ENCODE measurements around the gene RAPGEF1.
A peak's percentile ranks its signal among the peaks of the same experiment; 100 is the strongest.

RAPGEF1 gene

GRCh38 chr9:131651160-131651559 is 88.7 kb downstream of the RAPGEF1 start:
- Histone ChIP-seq H3K36me3 (ENCODE audit: control insufficient read depth in 1 of 2, insufficient read depth in 2 of 2, low read length in 2 of 2) (peaks cover 9 to 23% of the 10 kb centered on the region in 2 donors), H3K4me3 (ENCODE audit: low read depth in 1 of 2, low read length in 2 of 2) (no peak overlapping the region), H3K9me3 (ENCODE audit: control insufficient read depth in 1 of 2, low read length in 2 of 2) (no peaks in the 10 kb centered on the region), H3K4me1 (ENCODE audit: control insufficient read depth in 1 of 2, insufficient read depth in 2 of 2, low read length in 2 of 2) (peaks cover 4 to 5% of the 10 kb centered on the region in 2 donors), H3K27ac (ENCODE audit: low read length) (no peak overlapping the region), H3K27me3 (ENCODE audit: low read depth, low read length) (no peaks in the 10 kb centered on the region)

GRCh38 chr9:131650254-131650653 is 89.6 kb downstream of the RAPGEF1 start:
- H3K4me3 ChIP-seq (ENCODE audit: low read depth in 1 of 2, low read length in 2 of 2) = no peak overlapping the region
- H3K27me3 ChIP-seq (ENCODE audit: low read depth, low read length) = no peaks in the 10 kb centered on the region
- H3K4me1 ChIP-seq (ENCODE audit: control insufficient read depth in 1 of 2, insufficient read depth in 2 of 2, low read length in 2 of 2) = peaks cover 4 to 10% of the 10 kb centered on the region in 2 donors
- H3K36me3 ChIP-seq (ENCODE audit: control insufficient read depth in 1 of 2, insufficient read depth in 2 of 2, low read length in 2 of 2) = peaks cover 9 to 23% of the 10 kb centered on the region in 2 donors
- no peak overlapping the region for H3K27ac ChIP-seq (ENCODE audit: low read length)
- H3K9me3 ChIP-seq (ENCODE audit: control insufficient read depth in 1 of 2, low read length in 2 of 2) = no peaks in the 10 kb centered on the region

GRCh38 chr9:131649646-131650045 is 90.2 kb downstream of the RAPGEF1 start:
- Histone ChIP-seq H3K9me3 (ENCODE audit: control insufficient read depth in 1 of 2, low read length in 2 of 2) (no peaks in the 10 kb centered on the region), H3K27me3 (ENCODE audit: low read depth, low read length) (no peaks in the 10 kb centered on the region), H3K36me3 (ENCODE audit: control insufficient read depth in 1 of 2, insufficient read depth in 2 of 2, low read length in 2 of 2) (peaks cover 9 to 23% of the 10 kb centered on the region in 2 donors), H3K4me1 (ENCODE audit: control insufficient read depth in 1 of 2, insufficient read depth in 2 of 2, low read length in 2 of 2) (peaks cover 0 to 14% of the 10 kb centered on the region in 2 donors), H3K4me3 (ENCODE audit: low read depth in 1 of 2, low read length in 2 of 2) (no peak overlapping the region), H3K27ac (ENCODE audit: low read length) (no peak overlapping the region)

- no peaks in the 10 kb centered on the region for H3K27me3 ChIP-seq (ENCODE audit: low read depth, low read length)
- H3K27ac ChIP-seq (ENCODE audit: low read length) = no peak overlapping the region
- peaks cover 14 to 24% of the 10 kb centered on the region in 2 donors for H3K36me3 ChIP-seq (ENCODE audit: control insufficient read depth in 1 of 2, insufficient read depth in 2 of 2, low read length in 2 of 2)
Measured at GRCh38 chr9:131645078-131645776, 94.6 kb downstream of the RAPGEF1 start.

DNA sequence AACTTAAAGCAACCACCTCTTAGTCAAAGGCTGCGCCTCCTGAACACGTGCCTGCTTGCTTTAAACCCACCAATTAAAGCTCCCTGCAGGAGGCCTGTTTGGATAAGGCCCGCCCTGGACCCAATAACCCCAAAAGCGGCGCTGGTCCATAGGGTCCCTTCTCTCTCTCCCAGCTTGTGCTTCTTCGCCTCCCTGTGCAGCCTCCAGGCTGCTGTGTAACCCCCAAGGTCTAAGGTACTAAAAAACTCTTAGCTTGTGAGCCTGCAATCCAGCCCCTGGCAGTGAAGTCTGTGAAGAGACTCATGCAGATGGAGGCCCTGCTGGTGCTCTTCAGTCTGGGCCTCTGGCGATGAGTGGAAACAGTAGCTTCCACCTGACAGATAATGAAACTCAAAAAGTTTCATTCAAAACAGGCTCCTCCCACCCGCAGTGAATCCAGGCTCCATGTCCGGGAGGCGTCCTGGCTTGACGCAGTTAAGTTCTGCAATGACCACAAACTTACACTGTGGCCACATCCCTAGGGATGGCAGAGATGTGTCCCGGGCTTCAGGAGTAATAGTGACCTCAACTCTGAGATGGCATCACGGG is 97.3 kb downstream of the RAPGEF1 start:
- no peaks in the 10 kb centered on the region for H3K9me3 ChIP-seq (ENCODE audit: control insufficient read depth in 1 of 2, low read length in 2 of 2)
- peaks cover 16 to 30% of the 10 kb centered on the region in 2 donors for H3K36me3 ChIP-seq (ENCODE audit: control insufficient read depth in 1 of 2, insufficient read depth in 2 of 2, low read length in 2 of 2)
- H3K27ac ChIP-seq (ENCODE audit: low read length) = peak overlapping the region; percentile 25
- peaks cover 6 to 13% of the 10 kb centered on the region in 2 donors for H3K4me1 ChIP-seq (ENCODE audit: control insufficient read depth in 1 of 2, insufficient read depth in 2 of 2, low read length in 2 of 2)
- no peaks in the 10 kb centered on the region for H3K27me3 ChIP-seq (ENCODE audit: low read depth, low read length)
- no peak overlapping the region for H3K4me3 ChIP-seq (ENCODE audit: low read depth in 1 of 2, low read length in 2 of 2)

More at GRCh38 chr9:131645078-131645776, 94.6 kb downstream of the RAPGEF1 start:
- Histone ChIP-seq H3K4me1 (ENCODE audit: control insufficient read depth in 1 of 2, insufficient read depth in 2 of 2, low read length in 2 of 2) (peaks cover 6 to 17% of the 10 kb centered on the region in 2 donors), H3K9me3 (ENCODE audit: control insufficient read depth in 1 of 2, low read length in 2 of 2) (no peaks in the 10 kb centered on the region), H3K4me3 (ENCODE audit: low read depth in 1 of 2, low read length in 2 of 2) (no peak overlapping the region)

DNA sequence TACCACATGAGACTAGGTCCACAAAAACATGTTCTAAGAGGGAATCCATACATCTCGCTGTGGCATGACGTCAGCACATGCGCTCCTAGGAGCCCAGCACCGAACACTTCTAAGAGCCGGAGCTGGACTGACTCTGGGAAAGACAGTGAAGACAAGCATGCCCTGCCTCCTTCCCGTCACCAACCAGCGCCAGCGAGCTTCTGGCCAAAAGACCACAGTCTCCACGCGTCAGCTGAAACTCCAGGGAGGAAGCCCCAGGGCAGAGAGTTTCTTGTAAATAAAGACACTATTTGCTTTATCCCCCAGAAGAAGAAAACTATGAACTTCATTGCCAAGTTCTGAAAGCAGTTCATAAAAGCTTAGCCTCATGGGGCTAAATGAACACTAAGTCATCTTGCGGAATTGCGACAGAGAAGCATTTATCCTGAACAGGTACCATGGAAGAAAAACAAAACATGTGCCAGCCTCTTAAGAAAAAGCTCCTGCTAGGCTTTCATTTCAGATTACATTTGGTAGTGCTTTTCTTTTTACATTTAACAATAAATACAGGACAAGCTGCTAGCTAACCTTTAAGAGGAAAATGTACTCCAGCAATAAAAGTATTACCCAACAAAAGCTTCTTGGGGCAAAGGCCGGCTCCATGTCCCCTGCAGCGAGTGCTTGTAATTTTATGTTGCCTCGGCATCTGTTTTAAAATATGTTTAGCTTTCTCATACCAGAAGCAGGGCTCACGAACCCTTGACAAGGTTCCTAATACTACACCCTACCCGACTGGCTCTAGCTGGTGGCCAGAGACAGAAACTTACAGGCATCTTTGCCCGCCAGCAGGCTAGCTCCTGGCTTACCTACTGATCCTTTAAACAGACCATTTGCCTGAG is 98.0 kb downstream of the RAPGEF1 start:
- Histone ChIP-seq H3K36me3 (ENCODE audit: control insufficient read depth in 1 of 2, insufficient read depth in 2 of 2, low read length in 2 of 2) (peaks cover 21 to 31% of the 10 kb centered on the region in 2 donors), H3K27ac (ENCODE audit: low read length) (peak overlapping the region; percentile 25)

DNA sequence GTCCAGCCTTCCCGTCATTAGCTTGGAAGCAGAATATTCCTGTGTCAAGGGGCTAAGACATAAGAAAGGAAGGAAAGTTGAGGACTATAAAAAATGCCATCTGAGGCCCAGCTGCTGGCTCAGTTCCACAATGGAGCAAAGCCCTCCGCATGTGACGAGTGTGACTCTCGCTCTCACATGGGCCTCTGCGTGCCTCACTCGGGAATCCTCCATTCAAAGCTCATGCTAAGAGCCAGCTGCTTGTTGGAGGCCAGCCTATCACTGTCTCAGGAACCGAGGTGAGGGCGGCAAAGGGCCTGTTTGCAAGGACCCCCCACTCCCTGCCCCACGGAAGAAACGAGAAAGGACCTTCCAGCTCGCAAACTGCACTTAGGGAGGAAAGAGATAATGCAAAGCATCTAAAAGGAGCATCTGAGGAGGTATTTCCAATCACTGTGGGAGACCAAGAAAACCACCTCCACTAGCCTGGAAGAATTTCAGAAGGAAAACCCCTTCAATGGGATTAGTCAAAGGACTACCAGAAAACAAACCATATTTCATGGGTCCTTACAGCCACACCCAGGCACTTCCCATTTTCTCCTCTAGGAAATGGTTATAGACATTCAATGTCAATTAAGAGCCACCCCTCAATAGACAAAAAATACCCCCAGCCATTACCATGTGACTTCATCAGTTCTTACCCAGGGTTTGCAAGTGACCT is 99.3 kb downstream of the RAPGEF1 start:
- H3K27ac ChIP-seq (ENCODE audit: low read length) = no peak overlapping the region
- no peaks in the 10 kb centered on the region for H3K27me3 ChIP-seq (ENCODE audit: low read depth, low read length)
- H3K36me3 ChIP-seq (ENCODE audit: control insufficient read depth in 1 of 2, insufficient read depth in 2 of 2, low read length in 2 of 2) = peaks cover 21 to 31% of the 10 kb centered on the region in 2 donors
- H3K9me3 ChIP-seq (ENCODE audit: control insufficient read depth in 1 of 2, low read length in 2 of 2) = no peaks in the 10 kb centered on the region
- no peak overlapping the region for H3K4me3 ChIP-seq (ENCODE audit: low read depth in 1 of 2, low read length in 2 of 2)
- peaks cover 6 to 11% of the 10 kb centered on the region in 2 donors for H3K4me1 ChIP-seq (ENCODE audit: control insufficient read depth in 1 of 2, insufficient read depth in 2 of 2, low read length in 2 of 2)

More for the DNA sequence above, 98.0 kb downstream of the RAPGEF1 start:
- no peaks in the 10 kb centered on the region for H3K9me3 ChIP-seq (ENCODE audit: control insufficient read depth in 1 of 2, low read length in 2 of 2)
- no peak overlapping the region for H3K4me3 ChIP-seq (ENCODE audit: low read depth in 1 of 2, low read length in 2 of 2)
- peaks cover 6 to 13% of the 10 kb centered on the region in 2 donors for H3K4me1 ChIP-seq (ENCODE audit: control insufficient read depth in 1 of 2, insufficient read depth in 2 of 2, low read length in 2 of 2)
- H3K27me3 ChIP-seq (ENCODE audit: low read depth, low read length) = no peaks in the 10 kb centered on the region

DNA sequence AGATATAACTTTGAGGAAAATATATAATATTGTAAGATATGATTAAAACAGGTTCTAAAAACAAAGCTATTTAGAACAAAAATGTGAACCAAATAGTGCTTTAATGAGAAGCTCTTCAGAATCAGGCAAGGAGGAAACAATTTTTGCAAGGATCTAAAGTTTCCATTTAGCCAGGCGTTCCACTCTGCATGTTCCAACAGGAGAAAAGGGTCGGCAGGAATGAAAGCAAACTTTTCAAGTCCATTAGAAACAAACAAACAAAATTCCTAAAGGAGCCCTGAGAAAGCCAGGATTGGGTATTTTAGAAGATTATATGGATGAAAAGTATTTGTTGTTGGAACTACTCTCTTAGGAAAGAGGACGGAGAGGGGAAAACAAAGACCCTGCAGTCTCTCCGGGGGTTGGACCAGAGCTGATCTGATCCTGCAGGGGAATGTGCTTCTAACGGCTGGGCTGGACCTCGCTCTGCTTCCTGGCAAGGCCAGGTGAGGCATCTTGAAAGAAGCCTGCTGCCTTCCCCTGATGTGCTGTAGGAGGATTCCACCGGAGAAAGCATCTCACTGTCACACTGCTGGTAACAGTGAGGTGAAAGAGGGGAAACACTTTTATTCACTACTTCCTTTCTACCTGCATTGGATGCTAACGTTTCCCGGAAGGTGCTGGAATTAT is 100.0 kb downstream of the RAPGEF1 start:
- Histone ChIP-seq H3K4me3 (ENCODE audit: low read depth in 1 of 2, low read length in 2 of 2) (no peak overlapping the region), H3K4me1 (ENCODE audit: control insufficient read depth in 1 of 2, insufficient read depth in 2 of 2, low read length in 2 of 2) (peaks cover 6 to 9% of the 10 kb centered on the region in 2 donors), H3K36me3 (ENCODE audit: control insufficient read depth in 1 of 2, insufficient read depth in 2 of 2, low read length in 2 of 2) (peaks cover 21 to 31% of the 10 kb centered on the region in 2 donors), H3K27ac (ENCODE audit: low read length) (no peak overlapping the region), H3K27me3 (ENCODE audit: low read depth, low read length) (no peaks in the 10 kb centered on the region), H3K9me3 (ENCODE audit: control insufficient read depth in 1 of 2, low read length in 2 of 2) (no peaks in the 10 kb centered on the region)

DNA sequence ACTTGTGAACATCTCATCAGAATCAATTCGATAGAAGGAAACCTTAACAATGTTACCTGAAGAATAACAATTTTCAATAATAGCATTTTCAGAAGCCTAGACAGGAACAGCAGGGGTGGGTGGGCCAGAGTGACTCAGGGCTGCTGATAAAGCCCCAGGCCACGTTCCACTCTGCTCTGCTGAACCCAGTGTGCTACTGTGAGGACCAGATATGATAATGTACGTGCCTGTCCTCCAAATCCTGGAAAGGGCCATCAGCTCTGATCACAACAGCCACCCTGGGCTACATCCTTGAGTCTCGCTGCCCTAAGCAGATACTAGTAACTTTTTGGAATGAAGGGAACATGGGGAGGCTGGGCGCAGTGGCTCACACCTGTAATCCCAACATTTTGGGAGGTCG is 103.3 kb downstream of the RAPGEF1 start:
- Histone ChIP-seq H3K4me3 (ENCODE audit: low read depth in 1 of 2, low read length in 2 of 2) (no peak overlapping the region), H3K36me3 (ENCODE audit: control insufficient read depth in 1 of 2, insufficient read depth in 2 of 2, low read length in 2 of 2) (peaks cover 17 to 18% of the 10 kb centered on the region in 2 donors), H3K9me3 (ENCODE audit: control insufficient read depth in 1 of 2, low read length in 2 of 2) (no peaks in the 10 kb centered on the region), H3K4me1 (ENCODE audit: control insufficient read depth in 1 of 2, insufficient read depth in 2 of 2, low read length in 2 of 2) (peaks cover 2 to 9% of the 10 kb centered on the region in 2 donors), H3K27me3 (ENCODE audit: low read depth, low read length) (no peaks in the 10 kb centered on the region), H3K27ac (ENCODE audit: low read length) (no peak overlapping the region)

- Histone ChIP-seq H3K36me3 (ENCODE audit: control insufficient read depth in 1 of 2, insufficient read depth in 2 of 2, low read length in 2 of 2) (peaks cover 13 to 18% of the 10 kb centered on the region in 2 donors), H3K4me3 (ENCODE audit: low read depth in 1 of 2, low read length in 2 of 2) (no peak overlapping the region), H3K27ac (ENCODE audit: low read length) (peak overlapping the region; percentile 56), H3K9me3 (ENCODE audit: control insufficient read depth in 1 of 2, low read length in 2 of 2) (no peaks in the 10 kb centered on the region), H3K27me3 (ENCODE audit: low read depth, low read length) (no peaks in the 10 kb centered on the region), H3K4me1 (ENCODE audit: control insufficient read depth in 1 of 2, insufficient read depth in 2 of 2, low read length in 2 of 2) (peaks cover 0 to 7% of the 10 kb centered on the region in 2 donors)
Measured at GRCh38 chr9:131635892-131636291, 104.0 kb downstream of the RAPGEF1 start.
